ENCODE data around the gene POLR2L.

The POLR2L gene

GRCh38 chr11:870418-870817, 28.1 kb upstream of the POLR2L start:
- no peaks in the 10 kb centered on the region for H3K79me2 ChIP-seq
- no peaks in the 10 kb centered on the region for H3K4me1 ChIP-seq
- no peak overlapping the region for H3K9ac ChIP-seq
- no peak overlapping the region for H3K4me3 ChIP-seq (ENCODE audit: low read depth, low read length)
- no peak for TF ChIP-seq CTCF (IDR thresholded peaks at IDR 0.05)
- H3K27me3 ChIP-seq (ENCODE audit: control insufficient read depth, insufficient read depth, low read length): no peaks in the 10 kb centered on the region
- no peaks in the 10 kb centered on the region for H3K9me3 ChIP-seq (ENCODE audit: control insufficient read depth, low read length)
- H2AFZ ChIP-seq: no peak overlapping the region
- no peak overlapping the region for H3K27ac ChIP-seq
- no peak overlapping the region for H3K4me2 ChIP-seq (ENCODE audit: low read length)
- no peaks in the 10 kb centered on the region for H3K36me3 ChIP-seq (ENCODE audit: control insufficient read depth, insufficient read depth, low read length)

GRCh38 chr11:870127-870413, 27.7 kb upstream of the POLR2L start:
- Histone ChIP-seq H3K4me3 (ENCODE audit: low read depth, low read length) (no peak overlapping the region), H3K4me2 (ENCODE audit: low read length) (no peak overlapping the region), H3K9ac (no peak overlapping the region), H2AFZ (no peak overlapping the region), H3K36me3 (ENCODE audit: control insufficient read depth, insufficient read depth, low read length) (no peaks in the 10 kb centered on the region), H3K9me3 (ENCODE audit: control insufficient read depth, low read length) (no peaks in the 10 kb centered on the region), H3K27ac (no peak overlapping the region), H3K27me3 (ENCODE audit: control insufficient read depth, insufficient read depth, low read length) (no peaks in the 10 kb centered on the region), H3K79me2 (no peaks in the 10 kb centered on the region), H3K4me1 (no peaks in the 10 kb centered on the region)
- TF ChIP-seq CTCF (IDR thresholded peaks at IDR 0.05): no peak

- TF ChIP-seq CTCF (IDR thresholded peaks at IDR 0.05): no peak
- Histone ChIP-seq H2AFZ (no peak overlapping the region), H3K4me3 (ENCODE audit: low read depth, low read length) (no peak overlapping the region), H3K9me3 (ENCODE audit: control insufficient read depth, low read length) (no peaks in the 10 kb centered on the region), H3K79me2 (no peaks in the 10 kb centered on the region), H3K27me3 (ENCODE audit: control insufficient read depth, insufficient read depth, low read length) (no peaks in the 10 kb centered on the region), H3K4me2 (ENCODE audit: low read length) (no peak overlapping the region), H3K4me1 (no peaks in the 10 kb centered on the region), H3K27ac (no peak overlapping the region), H3K9ac (no peak overlapping the region), H3K36me3 (ENCODE audit: control insufficient read depth, insufficient read depth, low read length) (no peaks in the 10 kb centered on the region)
These were observed 27.2 kb upstream of the POLR2L start for GRCh38 chr11:869399-870126.

- no peak for TF ChIP-seq CTCF (IDR thresholded peaks at IDR 0.05)
- H3K36me3 ChIP-seq (ENCODE audit: control insufficient read depth, insufficient read depth, low read length): no peaks in the 10 kb centered on the region
- no peaks in the 10 kb centered on the region for H3K27me3 ChIP-seq (ENCODE audit: control insufficient read depth, insufficient read depth, low read length)
- no peak overlapping the region for H3K27ac ChIP-seq
- H3K79me2 ChIP-seq: no peaks in the 10 kb centered on the region
- no peaks in the 10 kb centered on the region for H3K9me3 ChIP-seq (ENCODE audit: control insufficient read depth, low read length)
- H3K4me1 ChIP-seq: no peaks in the 10 kb centered on the region
- H3K9ac ChIP-seq: no peak overlapping the region
- H3K4me2 ChIP-seq (ENCODE audit: low read length): no peak overlapping the region
- H2AFZ ChIP-seq: no peak overlapping the region
- H3K4me3 ChIP-seq (ENCODE audit: low read depth, low read length): no peak overlapping the region
These were observed 26.5 kb upstream of the POLR2L start for GRCh38 chr11:868802-869201.

- no peaks in the 10 kb centered on the region for H3K4me1 ChIP-seq
- no peak overlapping the region for H3K4me3 ChIP-seq (ENCODE audit: low read depth, low read length)
- no peak overlapping the region for H3K4me2 ChIP-seq (ENCODE audit: low read length)
- no peak overlapping the region for H2AFZ ChIP-seq
- no peaks in the 10 kb centered on the region for H3K79me2 ChIP-seq
- no peak overlapping the region for H3K27ac ChIP-seq
- no peaks in the 10 kb centered on the region for H3K36me3 ChIP-seq (ENCODE audit: control insufficient read depth, insufficient read depth, low read length)
- H3K27me3 ChIP-seq (ENCODE audit: control insufficient read depth, insufficient read depth, low read length): no peaks in the 10 kb centered on the region
- no peak for TF ChIP-seq CTCF (IDR thresholded peaks at IDR 0.05)
- H3K9me3 ChIP-seq (ENCODE audit: control insufficient read depth, low read length): no peaks in the 10 kb centered on the region
- no peak overlapping the region for H3K9ac ChIP-seq
These were observed 26.1 kb upstream of the POLR2L start for GRCh38 chr11:868394-868793.

All from parathyroid adenoma (tissue), 2 donors.